Measurements from ENCODE around the gene MRTO4.
"Not testable (repeated sequence)": the region's sequence is repeated elsewhere in the genome, so short reads cannot be mapped to it uniquely, and the experiment has no call there.

DNA sequence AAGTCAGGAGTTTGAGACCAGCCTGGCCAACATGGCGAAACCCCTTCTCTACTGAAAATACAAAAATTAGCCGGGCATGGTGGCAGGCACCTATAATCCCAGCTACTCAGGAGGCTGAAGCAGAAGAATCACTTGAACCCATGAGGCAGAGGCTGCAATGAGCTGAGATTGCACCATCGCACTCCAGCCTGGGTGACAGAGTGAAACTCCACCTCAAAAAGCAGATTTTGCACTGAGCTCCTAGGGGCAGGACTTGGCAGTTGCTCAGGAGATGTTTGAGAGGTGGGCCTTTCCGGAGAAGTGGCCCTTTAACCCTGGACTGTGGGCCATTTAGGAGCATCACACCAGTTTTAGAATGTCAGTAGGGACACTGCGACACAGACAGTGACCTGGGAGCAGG is 4.7 kb downstream of the MRTO4 start:
- TF ChIP-seq EZH2phosphoT487 (IDR thresholded peaks at IDR 0.05; ENCODE audit: insufficient read depth, low read depth); EZH2 (IDR thresholded peaks at IDR 0.05; ENCODE audit: insufficient read depth, poor library complexity, severe bottlenecking): not testable (repeated sequence)

Data from GM23248 (cell line).